ENCODE data around the gene NSG2. TPM values are rescaled to one million over a fixed set of nuclear protein-coding genes. Genes with fewer than 3 reads are reported as not detected.
"Not testable (repeated sequence)": the region's sequence is repeated elsewhere in the genome, so short reads cannot be mapped to it uniquely, and the experiment has no call there.

The NSG2 gene
- total RNA-seq, 1 experiment from 2014 or later: not detected

- no TSS peak for BruUV-seq (replicated peaks)
- peaks cover 15% of the 10 kb centered on the region for H3K27me3 Mint-ChIP-seq (ENCODE audit: insufficient read depth, unreplicated experiment)
- CTCF ChIA-PET: no interaction called here
- intact Hi-C loops (cut with micrococcal nuclease; ENCODE audit: unreplicated experiment): no loop called here
- H3K4me1 Mint-ChIP-seq (ENCODE audit: low read depth, unreplicated experiment): no peaks in the 10 kb centered on the region
- H3K27ac Mint-ChIP-seq (ENCODE audit: unreplicated experiment): no peak overlapping the region
- H3K9me3 Mint-ChIP-seq (ENCODE audit: unreplicated experiment): no peaks in the 10 kb centered on the region
- Histone ChIP-seq H3K4me1 (peaks cover 5% of the 10 kb centered on the region; the same call in 1 of the 2 replicates), H3K9me3 (no peaks in the 10 kb centered on the region), H3K4me3 (ENCODE audit: low read depth, low read length) (no peak overlapping the region), H3K27me3 (replicated peaks; ENCODE audit: control insufficient read depth, insufficient read depth, low read length) (no peaks in the 10 kb centered on the region), H3K36me3 (ENCODE audit: control insufficient read depth, insufficient read depth, low read length) (no peaks in the 10 kb centered on the region)
- TF ChIP-seq, protein P1, sequence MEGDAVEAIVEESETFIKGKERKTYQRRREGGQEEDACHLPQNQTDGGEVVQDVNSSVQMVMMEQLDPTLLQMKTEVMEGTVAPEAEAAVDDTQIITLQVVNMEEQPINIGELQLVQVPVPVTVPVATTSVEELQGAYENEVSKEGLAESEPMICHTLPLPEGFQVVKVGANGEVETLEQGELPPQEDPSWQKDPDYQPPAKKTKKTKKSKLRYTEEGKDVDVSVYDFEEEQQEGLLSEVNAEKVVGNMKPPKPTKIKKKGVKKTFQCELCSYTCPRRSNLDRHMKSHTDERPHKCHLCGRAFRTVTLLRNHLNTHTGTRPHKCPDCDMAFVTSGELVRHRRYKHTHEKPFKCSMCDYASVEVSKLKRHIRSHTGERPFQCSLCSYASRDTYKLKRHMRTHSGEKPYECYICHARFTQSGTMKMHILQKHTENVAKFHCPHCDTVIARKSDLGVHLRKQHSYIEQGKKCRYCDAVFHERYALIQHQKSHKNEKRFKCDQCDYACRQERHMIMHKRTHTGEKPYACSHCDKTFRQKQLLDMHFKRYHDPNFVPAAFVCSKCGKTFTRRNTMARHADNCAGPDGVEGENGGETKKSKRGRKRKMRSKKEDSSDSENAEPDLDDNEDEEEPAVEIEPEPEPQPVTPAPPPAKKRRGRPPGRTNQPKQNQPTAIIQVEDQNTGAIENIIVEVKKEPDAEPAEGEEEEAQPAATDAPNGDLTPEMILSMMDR (IDR thresholded peaks at IDR 0.05; ENCODE audit: insufficient read depth in 1 of 2, low read depth in 1 of 2, low read length in 1 of 2, severe bottlenecking in 1 of 2, unreplicated experiment in 1 of 2): no peak
- H3K36me3 Mint-ChIP-seq (ENCODE audit: insufficient read depth, unreplicated experiment): peaks cover 6% of the 10 kb centered on the region
- POLR2A ChIA-PET: no interaction called here
- no peak overlapping the region for H3K4me3 Mint-ChIP-seq (ENCODE audit: unreplicated experiment)
- DNase-seq: no peak
These were observed 101.0 kb downstream of the NSG2 start for GRCh38 chr5:174146556-174146955.

GRCh38 chr5:174147012-174147411 is 101.5 kb downstream of the NSG2 start:
- H3K36me3 Mint-ChIP-seq (ENCODE audit: insufficient read depth, unreplicated experiment); H3K4me3 ChIP-seq (ENCODE audit: low read depth, low read length); H3K4me1 Mint-ChIP-seq (ENCODE audit: low read depth, unreplicated experiment); H3K4me3 Mint-ChIP-seq (ENCODE audit: unreplicated experiment); BruUV-seq (replicated peaks); intact Hi-C loops (cut with micrococcal nuclease; ENCODE audit: unreplicated experiment); H3K27ac Mint-ChIP-seq (ENCODE audit: unreplicated experiment); H3K9me3 ChIP-seq; H3K36me3 ChIP-seq (ENCODE audit: control insufficient read depth, insufficient read depth, low read length); H3K9me3 Mint-ChIP-seq (ENCODE audit: unreplicated experiment); H3K4me1 ChIP-seq; H3K27me3 ChIP-seq (replicated peaks; ENCODE audit: control insufficient read depth, insufficient read depth, low read length); POLR2A ChIA-PET; CTCF ChIA-PET: not testable (repeated sequence)
- peak; percentile 22 to 60 for DNase-seq
- H3K27me3 Mint-ChIP-seq (ENCODE audit: insufficient read depth, unreplicated experiment): peaks cover 19% of the 10 kb centered on the region

GRCh38 chr5:174147551-174147950 is 102.0 kb downstream of the NSG2 start:
- ChIA-PET CTCF (no interaction called here), POLR2A (no interaction called here)
- no TSS peak for BruUV-seq (replicated peaks)
- Histone ChIP-seq H3K27me3 (replicated peaks; ENCODE audit: control insufficient read depth, insufficient read depth, low read length) (no peaks in the 10 kb centered on the region), H3K4me1 (peaks cover 5% of the 10 kb centered on the region; the same call in 1 of the 2 replicates), H3K4me3 (ENCODE audit: low read depth, low read length) (no peak overlapping the region), H3K9me3 (no peaks in the 10 kb centered on the region), H3K36me3 (ENCODE audit: control insufficient read depth, insufficient read depth, low read length) (no peaks in the 10 kb centered on the region)
- no peak for DNase-seq
- no peaks in the 10 kb centered on the region for H3K9me3 Mint-ChIP-seq (ENCODE audit: unreplicated experiment)
- no peaks in the 10 kb centered on the region for H3K4me1 Mint-ChIP-seq (ENCODE audit: low read depth, unreplicated experiment)
- H3K36me3 Mint-ChIP-seq (ENCODE audit: insufficient read depth, unreplicated experiment): peaks cover 6% of the 10 kb centered on the region
- H3K27me3 Mint-ChIP-seq (ENCODE audit: insufficient read depth, unreplicated experiment): peaks cover 19% of the 10 kb centered on the region
- TF ChIP-seq, protein P1 (IDR thresholded peaks at IDR 0.05; ENCODE audit: insufficient read depth in 1 of 2, low read depth in 1 of 2, low read length in 1 of 2, severe bottlenecking in 1 of 2, unreplicated experiment in 1 of 2): no peak
- no peak overlapping the region for H3K27ac Mint-ChIP-seq (ENCODE audit: unreplicated experiment)
- intact Hi-C loops (cut with micrococcal nuclease; ENCODE audit: unreplicated experiment): no loop called here
- no peak overlapping the region for H3K4me3 Mint-ChIP-seq (ENCODE audit: unreplicated experiment)

DNA sequence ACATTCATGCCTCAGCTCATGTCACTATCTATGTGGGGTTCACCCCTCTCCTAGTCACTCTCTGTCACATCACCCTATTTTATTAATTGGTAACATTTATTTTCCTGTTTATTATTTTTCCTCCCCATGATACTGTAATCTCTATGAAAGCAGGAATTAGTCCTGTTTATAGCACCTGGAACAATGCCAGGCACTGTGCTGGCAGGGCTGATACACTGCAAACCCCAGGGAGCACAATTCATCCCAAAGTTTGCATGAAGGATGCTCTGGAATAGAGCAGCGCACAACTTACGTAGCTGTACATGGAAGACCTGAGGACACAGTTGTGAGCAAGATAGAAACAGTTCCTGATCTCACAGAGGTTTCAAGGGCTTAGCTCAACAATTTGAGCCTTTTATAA is 103.2 kb downstream of the NSG2 start:
- Mint-ChIP-seq H3K4me3 (ENCODE audit: unreplicated experiment) (no peak overlapping the region), H3K36me3 (ENCODE audit: insufficient read depth, unreplicated experiment) (peaks cover 6% of the 10 kb centered on the region), H3K27ac (ENCODE audit: unreplicated experiment) (no peak overlapping the region), H3K4me1 (ENCODE audit: low read depth, unreplicated experiment) (no peaks in the 10 kb centered on the region), H3K9me3 (ENCODE audit: unreplicated experiment) (no peaks in the 10 kb centered on the region), H3K27me3 (ENCODE audit: insufficient read depth, unreplicated experiment) (peaks cover 25% of the 10 kb centered on the region)
- H3K36me3 ChIP-seq (ENCODE audit: control insufficient read depth, insufficient read depth, low read length): no peaks in the 10 kb centered on the region
- H3K27me3 ChIP-seq (replicated peaks; ENCODE audit: control insufficient read depth, insufficient read depth, low read length): no peaks in the 10 kb centered on the region
- intact Hi-C loops (cut with micrococcal nuclease; ENCODE audit: unreplicated experiment): no loop called here
- no peak for DNase-seq
- TF ChIP-seq, protein P1 (IDR thresholded peaks at IDR 0.05; ENCODE audit: insufficient read depth in 1 of 2, low read depth in 1 of 2, low read length in 1 of 2, severe bottlenecking in 1 of 2, unreplicated experiment in 1 of 2): no peak
- peaks cover 5% of the 10 kb centered on the region; the same call in 1 of the 2 replicates for H3K4me1 ChIP-seq
- POLR2A ChIA-PET: no interaction called here
- CTCF ChIA-PET: no interaction called here
- BruUV-seq (replicated peaks): no TSS peak
- H3K4me3 ChIP-seq (ENCODE audit: low read depth, low read length): no peak overlapping the region
- no peaks in the 10 kb centered on the region for H3K9me3 ChIP-seq

All from Caco-2 (cell line).